ENCODE measurements around the gene SLC35D2. TPM values are rescaled to one million over a fixed set of nuclear protein-coding genes. Genes with fewer than 3 reads are reported as not detected.

Gene SLC35D2
- 7.8 and 14.6 TPM in 2 replicates for total RNA-seq (ENCODE audit: low replicate concordance)

DNA sequence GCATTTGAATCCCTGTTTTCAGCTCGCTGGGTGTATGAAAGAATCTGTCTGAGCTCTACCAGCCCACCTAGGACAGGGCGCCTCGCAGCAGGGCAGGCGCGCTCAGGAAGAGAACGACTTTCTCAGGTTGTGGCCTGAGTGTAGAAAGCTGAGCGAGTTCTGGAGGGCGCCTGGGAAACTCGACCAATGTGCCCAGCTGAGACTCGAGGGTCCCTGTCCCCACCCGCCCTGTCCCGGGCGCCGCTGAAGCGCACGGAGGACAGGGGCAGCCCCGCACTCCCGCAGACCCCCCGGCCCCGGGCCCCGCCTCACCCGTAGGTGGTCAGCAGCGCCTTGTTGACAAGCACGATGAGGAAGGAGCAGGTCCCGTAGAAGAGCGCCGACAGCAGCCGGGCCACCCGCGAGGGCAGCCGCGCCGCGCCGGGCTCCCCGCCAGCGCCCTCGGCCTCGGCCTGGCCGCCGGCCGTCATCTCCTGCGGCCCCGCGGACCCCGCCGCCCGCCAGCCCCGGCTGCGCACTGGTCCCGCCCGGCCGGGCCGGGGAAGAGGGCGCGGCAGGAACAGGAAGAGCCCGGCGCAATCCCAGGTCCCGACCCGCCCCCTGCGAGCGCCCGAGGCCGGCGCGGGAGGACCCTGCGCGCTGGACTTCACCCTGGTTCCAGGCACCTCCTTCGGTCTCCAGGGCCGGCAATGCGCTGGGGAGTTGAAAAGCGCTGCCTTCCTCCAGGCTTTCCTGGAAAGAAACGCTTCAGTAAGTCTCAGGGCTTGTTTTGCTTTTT lies at the start of gene SLC35D2:
Gene SLC35D2 (minus strand): TSS at position 547 of the 778 bp plus-strand sequence. CDS start 77 bp downstream, at position 470.
- peak; percentile 53 for DNase-seq (ENCODE audit: low read depth)
- peak within 1 kb of the TSS; percentile 69 for H3K4me3 ChIP-seq (ENCODE audit: low read depth, low read length)
- TF ChIP-seq, protein P1, sequence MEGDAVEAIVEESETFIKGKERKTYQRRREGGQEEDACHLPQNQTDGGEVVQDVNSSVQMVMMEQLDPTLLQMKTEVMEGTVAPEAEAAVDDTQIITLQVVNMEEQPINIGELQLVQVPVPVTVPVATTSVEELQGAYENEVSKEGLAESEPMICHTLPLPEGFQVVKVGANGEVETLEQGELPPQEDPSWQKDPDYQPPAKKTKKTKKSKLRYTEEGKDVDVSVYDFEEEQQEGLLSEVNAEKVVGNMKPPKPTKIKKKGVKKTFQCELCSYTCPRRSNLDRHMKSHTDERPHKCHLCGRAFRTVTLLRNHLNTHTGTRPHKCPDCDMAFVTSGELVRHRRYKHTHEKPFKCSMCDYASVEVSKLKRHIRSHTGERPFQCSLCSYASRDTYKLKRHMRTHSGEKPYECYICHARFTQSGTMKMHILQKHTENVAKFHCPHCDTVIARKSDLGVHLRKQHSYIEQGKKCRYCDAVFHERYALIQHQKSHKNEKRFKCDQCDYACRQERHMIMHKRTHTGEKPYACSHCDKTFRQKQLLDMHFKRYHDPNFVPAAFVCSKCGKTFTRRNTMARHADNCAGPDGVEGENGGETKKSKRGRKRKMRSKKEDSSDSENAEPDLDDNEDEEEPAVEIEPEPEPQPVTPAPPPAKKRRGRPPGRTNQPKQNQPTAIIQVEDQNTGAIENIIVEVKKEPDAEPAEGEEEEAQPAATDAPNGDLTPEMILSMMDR (IDR thresholded peaks at IDR 0.05; ENCODE audit: insufficient read depth, low read length) = no peak

DNA sequence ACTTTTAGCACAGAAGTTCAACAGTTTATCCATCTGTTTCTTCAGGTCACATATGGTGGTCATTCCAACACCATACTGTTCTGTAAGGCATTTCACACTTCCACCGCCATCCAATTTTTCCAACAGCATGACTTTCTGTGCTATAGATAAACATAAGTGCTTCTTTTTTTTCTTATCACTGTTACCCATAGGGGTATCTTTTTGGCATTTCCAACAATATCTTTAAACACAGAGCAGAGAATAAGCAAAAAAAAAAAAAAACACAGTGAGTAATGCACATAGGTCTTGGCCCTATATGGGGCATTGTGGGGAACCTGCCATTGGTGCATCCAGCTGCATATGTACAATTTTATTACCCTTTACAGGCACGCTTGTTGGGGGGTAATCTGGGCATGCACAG lies 46.9 kb upstream of the SLC35D2 start:
- TF ChIP-seq, protein P1 (IDR thresholded peaks at IDR 0.05; ENCODE audit: insufficient read depth, low read length) = no peak
- no peak overlapping the region for H3K4me3 ChIP-seq (ENCODE audit: low read depth, low read length)
- DNase-seq (ENCODE audit: low read depth) = no peak

DNA sequence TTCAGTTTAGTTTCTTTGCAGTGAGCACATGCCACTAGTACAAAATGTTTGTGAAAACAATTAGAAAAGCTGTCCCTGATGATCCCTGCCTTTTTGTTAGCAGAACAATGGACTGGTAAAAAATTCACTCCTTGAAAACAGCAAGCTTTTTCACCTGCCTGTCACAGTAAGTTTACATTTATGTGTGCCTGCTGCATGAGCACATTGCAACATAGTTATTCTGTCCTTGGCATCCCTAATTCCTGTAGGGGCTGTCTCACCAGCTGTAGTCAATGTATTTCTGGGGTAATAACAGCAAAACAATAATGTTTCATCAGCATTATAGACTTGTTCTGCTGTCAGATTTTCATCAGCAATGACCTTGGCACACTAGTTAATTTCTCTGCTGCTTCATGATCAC lies 46.2 kb upstream of the SLC35D2 start:
- TF ChIP-seq, protein P1 (IDR thresholded peaks at IDR 0.05; ENCODE audit: insufficient read depth, low read length) = no peak
- H3K4me3 ChIP-seq (ENCODE audit: low read depth, low read length) = no peak overlapping the region
- DNase-seq (ENCODE audit: low read depth) = no peak

GRCh38 chr9:96425500-96426169 lies 42.1 kb upstream of the SLC35D2 start:
- TF ChIP-seq, protein P1 (IDR thresholded peaks at IDR 0.05; ENCODE audit: insufficient read depth, low read length) = no peak
- no peak for DNase-seq (ENCODE audit: low read depth)
- no peak overlapping the region for H3K4me3 ChIP-seq (ENCODE audit: low read depth, low read length)

DNA sequence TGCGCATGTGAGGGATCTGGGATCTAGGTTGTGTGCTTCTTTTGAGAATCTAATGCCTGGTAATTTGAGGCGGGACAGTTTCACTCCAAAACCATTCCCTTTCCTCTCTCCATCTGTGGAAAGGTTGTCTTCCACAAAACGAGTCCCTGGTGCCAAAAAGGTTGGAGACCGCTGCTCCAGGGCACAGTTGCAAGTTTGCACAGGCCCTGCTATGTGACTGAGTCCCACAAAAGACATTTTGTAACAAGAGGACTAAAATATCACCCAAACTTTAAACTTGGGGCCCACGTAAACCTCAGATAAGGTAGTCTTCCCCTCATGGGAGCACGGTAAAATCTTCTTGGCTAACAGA lies 40.5 kb upstream of the SLC35D2 start:
- no peak overlapping the region for H3K4me3 ChIP-seq (ENCODE audit: low read depth, low read length)
- TF ChIP-seq, protein P1 (IDR thresholded peaks at IDR 0.05; ENCODE audit: insufficient read depth, low read length) = no peak
- DNase-seq (ENCODE audit: low read depth) = no peak

DNA sequence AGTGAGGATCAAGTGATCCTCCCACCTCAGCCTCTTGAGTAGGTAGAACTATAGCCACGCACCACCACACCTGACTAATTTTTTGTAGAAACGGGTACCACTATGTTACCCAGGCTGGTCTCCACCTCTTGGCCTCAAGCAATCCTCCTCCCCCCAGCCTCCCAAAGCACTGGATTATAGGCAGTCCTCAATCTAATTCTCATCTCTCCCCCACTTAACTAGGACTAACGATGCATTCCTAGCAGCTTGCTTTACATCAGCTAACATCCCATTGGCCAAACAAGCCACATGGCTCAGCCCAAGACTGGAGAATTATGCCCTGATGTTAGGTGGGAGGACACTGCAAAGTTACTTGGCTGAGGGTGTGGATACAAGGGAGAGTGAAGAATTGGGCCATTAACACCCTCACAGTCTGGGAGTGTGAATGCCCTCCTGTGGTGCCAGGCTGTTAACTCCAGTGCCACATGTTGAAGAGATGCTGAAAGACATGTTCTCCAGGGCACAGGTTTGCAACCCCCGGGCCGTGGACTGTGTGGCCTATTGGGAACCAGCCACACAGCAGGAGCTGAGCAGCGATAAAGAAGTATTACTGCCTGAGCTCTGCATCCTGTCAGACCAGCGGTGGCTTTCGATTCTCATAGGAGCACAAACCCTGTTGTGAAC lies 39.9 kb upstream of the SLC35D2 start:
- TF ChIP-seq, protein P1 (IDR thresholded peaks at IDR 0.05; ENCODE audit: insufficient read depth, low read length) = no peak
- H3K4me3 ChIP-seq (ENCODE audit: low read depth, low read length) = no peak overlapping the region
- DNase-seq (ENCODE audit: low read depth) = no peak

All from fibroblast of the aortic adventitia (primary cell).